ENCODE results near the gene DIAPH2. TPM values are rescaled to one million over a fixed set of nuclear protein-coding genes. Genes with fewer than 3 reads are reported as not detected.

Gene DIAPH2
- total RNA-seq, 2 donors from 2014 or later, result 15.2 to 23.3 TPM

DNA sequence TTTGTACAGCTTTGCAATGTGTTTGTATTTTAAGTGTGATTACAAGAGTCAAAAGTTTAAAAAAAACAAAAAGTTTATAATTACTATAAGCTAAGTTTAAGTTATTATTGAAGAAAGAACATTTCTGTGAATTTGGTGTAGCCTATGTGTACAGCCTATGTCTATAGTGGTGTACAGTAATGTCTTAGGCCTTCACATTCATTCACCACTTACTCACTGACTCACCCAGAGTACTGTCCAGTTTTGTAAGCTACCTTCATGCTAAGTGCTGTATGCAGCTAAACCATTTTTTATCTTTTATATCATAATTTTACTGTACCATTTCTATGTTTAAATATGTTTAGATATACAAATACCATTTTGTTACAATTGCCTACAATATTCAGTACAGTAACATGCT, 381.3 kb downstream of the DIAPH2 start:
- Histone ChIP-seq H3K9me3 (no peaks in the 10 kb centered on the region), H3K27me3 (no peaks in the 10 kb centered on the region), H3K36me3 (replicated peaks in 1 of 2; ENCODE audit: insufficient read depth in 1 of 2, low read depth in 2 of 2) (no peaks in the 10 kb centered on the region), H3K4me1 (no peaks in the 10 kb centered on the region), H3K27ac (no peak overlapping the region), H3K4me3 (no peak overlapping the region)
- intact Hi-C loops (cut with DNase I), result no loop called here
- no peak for DNase-seq
- TF ChIP-seq POLR2A (IDR thresholded peaks at IDR 0.05), result no peak
- no peak for TF ChIP-seq CTCF (IDR thresholded peaks at IDR 0.05)
- no peak for ATAC-seq

DNA sequence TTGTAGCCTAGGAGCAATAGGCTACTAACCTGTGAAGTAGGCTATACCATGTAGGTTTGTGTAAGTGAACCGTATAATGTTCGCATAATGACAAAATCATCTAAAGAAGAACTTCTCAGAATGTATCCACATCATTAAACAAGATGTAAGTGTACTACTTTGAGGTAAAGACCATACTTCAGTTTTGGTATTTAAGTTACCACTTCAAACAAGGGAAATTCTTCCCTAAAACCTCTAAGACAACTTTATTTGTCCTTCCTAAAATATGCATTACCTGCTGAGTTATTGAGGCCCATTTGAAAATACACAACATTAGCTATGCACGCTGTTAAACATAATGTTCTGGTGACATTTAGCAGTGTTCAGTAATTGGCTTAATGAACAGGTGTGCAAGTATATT, 381.7 kb downstream of the DIAPH2 start:
- Histone ChIP-seq H3K27ac (no peak overlapping the region), H3K9me3 (no peaks in the 10 kb centered on the region), H3K4me3 (no peak overlapping the region), H3K27me3 (no peaks in the 10 kb centered on the region), H3K4me1 (no peaks in the 10 kb centered on the region), H3K36me3 (replicated peaks in 1 of 2; ENCODE audit: insufficient read depth in 1 of 2, low read depth in 2 of 2) (no peaks in the 10 kb centered on the region)
- intact Hi-C loops (cut with DNase I), result no loop called here
- DNase-seq (no peak), ATAC-seq (no peak)
- 61 to 64% methylated on average over 3 of the region's 3 CpGs for WGBS, 2 donors
- TF ChIP-seq CTCF (IDR thresholded peaks at IDR 0.05), result no peak

DNA sequence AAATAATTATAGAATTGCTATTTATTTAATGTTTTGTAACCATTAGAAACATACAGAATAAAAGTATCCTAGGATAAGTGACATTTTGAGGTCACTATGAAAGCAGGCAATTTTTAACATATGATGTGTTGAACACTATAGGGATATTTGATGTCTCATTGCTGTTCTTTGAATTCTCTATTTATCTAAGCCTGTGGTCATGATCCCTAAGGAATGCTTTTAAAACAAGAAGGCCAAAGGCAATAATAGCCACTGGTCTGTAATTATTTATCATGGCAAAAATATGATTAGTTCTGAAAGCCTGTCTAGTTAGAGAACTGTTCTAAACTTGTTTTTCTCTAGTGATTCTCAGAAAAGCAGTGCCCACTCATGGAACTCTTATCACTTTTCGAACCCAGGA, 385.7 kb downstream of the DIAPH2 start:
- no peak for TF ChIP-seq POLR2A (IDR thresholded peaks at IDR 0.05)
- no peak for TF ChIP-seq CTCF (IDR thresholded peaks at IDR 0.05)
- Histone ChIP-seq H3K9me3 (no peaks in the 10 kb centered on the region), H3K27ac (no peak overlapping the region), H3K4me3 (no peak overlapping the region), H3K27me3 (no peaks in the 10 kb centered on the region), H3K4me1 (no peaks in the 10 kb centered on the region), H3K36me3 (replicated peaks in 1 of 2; ENCODE audit: insufficient read depth in 1 of 2, low read depth in 2 of 2) (no peaks in the 10 kb centered on the region)
- ATAC-seq (no peak), DNase-seq (no peak)
- intact Hi-C loops (cut with DNase I), result no loop called here
- whole genome bisulfite sequencing, 2 donors, result 91 to 94% methylated on average over 1 of the region's 1 CpG

GRCh38 chrX:97074400-97074799, 389.8 kb downstream of the DIAPH2 start:
- no peaks in the 10 kb centered on the region for H3K9me3 ChIP-seq
- H3K27me3 ChIP-seq, result no peaks in the 10 kb centered on the region
- no peak overlapping the region for H3K27ac ChIP-seq
- no peaks in the 10 kb centered on the region for H3K36me3 ChIP-seq (replicated peaks in 1 of 2; ENCODE audit: insufficient read depth in 1 of 2, low read depth in 2 of 2)
- H3K4me3 ChIP-seq, result no peak overlapping the region
- no peaks in the 10 kb centered on the region for H3K4me1 ChIP-seq
- no peak for TF ChIP-seq CTCF (IDR thresholded peaks at IDR 0.05)
- no peak for ATAC-seq
- no peak for DNase-seq
- intact Hi-C loops (cut with DNase I), result no loop called here

- H3K9me3 ChIP-seq, result no peaks in the 10 kb centered on the region
- H3K27ac ChIP-seq, result no peak overlapping the region
- WGBS, 2 donors, result 100% methylated on average over 1 of the region's 1 CpG
- H3K4me3 ChIP-seq, result no peak overlapping the region
- H3K36me3 ChIP-seq (replicated peaks in 1 of 2; ENCODE audit: insufficient read depth in 1 of 2, low read depth in 2 of 2), result no peaks in the 10 kb centered on the region
- ATAC-seq (no peak), DNase-seq (no peak)
- H3K4me1 ChIP-seq, result no peaks in the 10 kb centered on the region
- no peaks in the 10 kb centered on the region for H3K27me3 ChIP-seq
- intact Hi-C loops (cut with DNase I), result no loop called here
- TF ChIP-seq CTCF (IDR thresholded peaks at IDR 0.05) (no peak), POLR2A (IDR thresholded peaks at IDR 0.05) (no peak)
Measured at GRCh38 chrX:97089116-97089515, 404.5 kb downstream of the DIAPH2 start.

Data from body of pancreas (tissue), 4 donors.